Right kidney (tissue), 1 donor: ENCODE results near the gene ARFGAP1.

Experiments
- DNase-seq: peaks from one replicate; pipeline ENCODE4 v3.0.0-alpha.2; 2016

Gene ARFGAP1

DNA sequence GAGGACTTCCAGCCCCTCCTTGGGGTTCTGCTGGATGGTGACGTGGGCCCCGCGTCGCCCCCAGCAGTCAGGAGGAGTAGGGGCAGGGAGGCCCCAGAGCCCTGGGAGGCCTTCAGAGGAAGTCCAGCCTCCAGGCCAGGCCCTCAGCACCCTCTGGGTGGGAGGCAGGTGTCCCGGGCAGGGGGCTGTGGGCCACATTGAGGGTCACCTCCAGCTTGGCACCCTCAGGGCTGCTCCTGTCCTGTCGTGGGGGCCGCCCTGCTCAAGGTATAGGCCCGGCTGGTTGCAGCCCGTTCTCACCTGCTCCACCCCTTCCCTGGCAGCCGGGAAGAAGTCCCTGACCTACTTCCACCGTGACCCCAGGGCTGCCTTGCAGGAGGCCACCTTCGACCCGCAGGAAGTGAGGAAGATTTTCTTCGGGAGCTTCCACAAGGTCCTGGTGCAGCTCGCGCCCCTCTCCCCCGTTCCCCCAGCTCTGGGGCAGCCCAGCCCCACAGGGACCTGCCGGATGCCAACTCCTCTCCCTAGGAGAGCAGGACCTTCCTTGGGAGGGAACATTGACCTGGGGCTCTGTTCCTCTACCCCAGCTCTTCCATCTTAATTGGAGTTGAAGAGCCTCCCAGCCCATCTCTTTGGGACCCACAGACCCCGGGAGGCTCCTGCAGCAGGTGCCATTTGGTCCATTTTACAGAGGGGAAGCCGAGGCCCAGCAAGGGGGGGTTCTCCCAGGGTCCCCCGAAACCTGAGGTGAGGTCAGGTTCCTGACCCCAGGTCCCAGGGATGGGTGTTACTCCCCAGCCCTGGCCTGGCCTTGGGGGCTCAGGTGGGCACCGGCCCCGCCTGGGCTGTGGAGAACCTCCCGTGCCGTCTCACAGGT lies 46.8 kb downstream of the ARFGAP1 start:
- DNase-seq = no peak

- no peak for DNase-seq
These were observed 47.5 kb downstream of the ARFGAP1 start for GRCh38 chr20:63320041-63320511.

- DNase-seq = no peak
These were observed 48.1 kb downstream of the ARFGAP1 start for GRCh38 chr20:63320616-63321147.

- DNase-seq = no peak
These were observed 48.7 kb downstream of the ARFGAP1 start for GRCh38 chr20:63321148-63321831.

- no peak for DNase-seq
These were observed 49.7 kb downstream of the ARFGAP1 start for GRCh38 chr20:63322146-63322932.

GRCh38 chr20:63322933-63323273 lies 50.3 kb downstream of the ARFGAP1 start:
- peak; percentile 36 for DNase-seq

DNA sequence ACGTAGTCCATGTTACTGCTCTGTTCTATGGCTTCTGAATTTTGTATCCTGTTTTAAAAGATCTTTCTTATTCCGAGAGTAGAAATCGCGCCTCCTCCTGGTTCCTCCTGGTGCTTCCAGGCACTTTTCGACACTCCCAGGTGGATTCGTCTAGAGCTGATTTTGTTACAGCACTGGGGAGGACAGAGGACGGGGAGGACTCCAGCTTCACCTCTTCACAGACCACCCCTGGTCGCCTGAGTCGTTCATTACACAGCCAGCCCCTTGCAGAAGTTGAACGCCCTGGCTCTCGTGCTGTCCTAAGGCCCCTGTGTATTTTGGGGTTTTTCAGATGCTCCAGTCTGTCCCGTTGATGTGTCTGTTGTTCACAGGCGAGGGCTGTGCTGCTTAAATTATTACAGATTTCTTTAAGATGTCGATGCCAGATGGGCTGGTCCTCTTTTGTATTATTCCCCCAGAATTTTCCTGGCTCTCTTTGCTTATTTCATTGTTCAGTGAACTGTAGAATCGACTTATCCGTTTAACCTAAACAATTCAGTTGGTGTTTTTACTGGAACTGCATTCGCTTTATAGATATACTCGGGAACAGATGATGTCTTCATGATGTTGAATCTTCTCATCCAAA lies 50.9 kb downstream of the ARFGAP1 start:
- no peak for DNase-seq

- DNase-seq = no peak
These were observed 52.4 kb downstream of the ARFGAP1 start for GRCh38 chr20:63325021-63325471.

GRCh38 chr20:63325554-63326313 lies 53.1 kb downstream of the ARFGAP1 start:
- no peak for DNase-seq

DNA sequence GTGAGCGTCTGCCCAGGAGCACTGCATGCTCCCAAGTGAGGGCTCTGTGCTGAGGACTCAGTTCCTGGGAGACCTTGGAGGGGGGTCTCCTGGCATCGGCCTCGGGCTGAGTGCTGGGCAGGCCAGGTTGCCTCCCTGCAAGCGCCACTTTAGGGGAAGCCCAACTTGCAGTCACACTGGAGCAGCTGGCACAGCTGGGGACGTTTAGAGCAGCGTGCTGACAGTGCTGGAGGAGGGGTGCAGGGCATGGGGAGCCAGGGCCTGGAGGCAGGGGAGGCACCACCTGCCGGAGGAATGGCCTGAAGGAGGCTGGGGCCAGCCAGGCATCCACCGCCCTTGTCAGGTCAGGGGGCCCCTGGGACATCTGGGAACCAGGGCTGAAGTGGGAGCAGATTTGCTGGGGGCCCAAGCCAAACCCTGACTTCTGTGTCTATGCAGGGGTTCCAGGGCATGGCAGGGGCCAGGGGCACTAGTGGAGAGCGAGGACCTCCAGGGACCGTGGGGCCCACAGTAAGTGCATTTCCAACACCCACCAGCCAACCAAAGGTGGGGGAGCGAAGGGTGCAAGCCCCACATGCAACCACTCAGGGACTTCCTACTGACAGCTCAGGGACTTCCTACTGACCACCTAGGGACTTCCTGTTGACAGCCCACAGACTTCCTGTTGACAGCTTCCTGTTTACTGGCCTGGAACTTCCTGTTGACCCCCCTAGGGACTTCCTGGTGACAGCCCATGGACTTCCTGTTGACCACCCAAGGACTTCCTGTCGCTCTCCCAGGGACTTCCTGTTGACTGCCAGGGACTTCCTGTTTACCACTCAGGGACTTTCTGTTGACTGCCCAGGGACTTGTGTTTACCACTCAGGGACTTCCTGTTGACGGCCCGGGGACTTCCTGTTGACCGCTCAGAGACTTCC lies 54.0 kb downstream of the ARFGAP1 start:
- no peak for DNase-seq

DNA sequence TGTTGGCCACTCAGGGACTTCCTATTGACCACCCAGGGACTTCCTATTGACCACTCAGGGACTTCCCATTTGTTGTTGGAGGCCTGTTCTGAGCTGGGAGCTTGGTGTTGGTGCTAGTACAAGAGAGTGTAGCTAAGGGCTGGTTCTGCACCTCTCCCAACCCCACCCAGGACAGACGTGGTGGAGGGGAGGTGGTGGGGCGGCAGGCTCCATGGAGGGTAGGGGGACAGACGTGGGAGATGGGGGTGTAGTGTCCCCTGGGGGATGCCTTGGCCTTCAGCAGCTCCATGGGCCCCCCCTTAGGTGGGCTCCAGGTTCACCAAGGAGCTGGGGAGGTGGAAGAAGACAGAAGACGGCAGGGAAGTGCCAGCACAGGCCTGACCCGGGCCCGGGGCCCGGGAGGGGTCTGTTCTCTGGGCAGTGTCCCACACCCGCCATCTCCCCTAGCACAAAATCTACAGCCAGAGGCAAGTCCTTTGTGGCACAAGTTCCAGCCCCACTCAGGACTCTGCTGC lies 54.7 kb downstream of the ARFGAP1 start:
- DNase-seq = no peak

DNA sequence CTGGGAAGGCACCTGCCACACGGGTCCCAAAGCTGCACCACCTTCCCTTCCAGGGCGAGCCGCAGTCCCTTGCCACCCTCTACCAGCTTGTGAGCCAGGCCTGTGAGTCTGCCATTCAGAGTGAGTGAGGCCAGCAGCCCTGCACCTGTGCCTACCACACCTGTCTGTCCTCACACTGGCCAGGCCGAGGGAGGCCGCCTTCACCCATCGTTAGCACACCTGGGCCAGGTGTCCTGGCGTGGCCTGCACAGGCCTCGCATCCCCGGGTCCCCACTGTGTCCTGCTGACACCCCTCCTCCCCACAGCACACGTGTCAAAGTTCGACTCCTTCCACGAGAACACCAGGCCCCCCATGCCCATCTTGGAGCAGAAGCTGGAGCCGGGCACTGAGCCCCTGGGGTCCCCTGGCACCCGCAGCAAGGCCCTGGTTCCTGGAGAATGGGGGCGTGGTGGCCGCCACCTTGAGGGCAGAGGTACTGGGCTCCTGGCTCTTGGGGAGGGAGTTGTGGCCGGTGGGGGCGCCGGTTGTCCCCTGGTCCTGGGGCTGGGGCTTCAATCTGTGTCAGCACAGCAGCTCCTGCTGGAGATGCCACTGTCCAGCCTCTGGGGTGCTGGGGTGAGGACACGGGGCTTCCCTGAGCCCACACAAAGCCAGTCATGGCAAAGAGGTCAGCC lies 55.5 kb downstream of the ARFGAP1 start:
- DNase-seq = no peak

DNA sequence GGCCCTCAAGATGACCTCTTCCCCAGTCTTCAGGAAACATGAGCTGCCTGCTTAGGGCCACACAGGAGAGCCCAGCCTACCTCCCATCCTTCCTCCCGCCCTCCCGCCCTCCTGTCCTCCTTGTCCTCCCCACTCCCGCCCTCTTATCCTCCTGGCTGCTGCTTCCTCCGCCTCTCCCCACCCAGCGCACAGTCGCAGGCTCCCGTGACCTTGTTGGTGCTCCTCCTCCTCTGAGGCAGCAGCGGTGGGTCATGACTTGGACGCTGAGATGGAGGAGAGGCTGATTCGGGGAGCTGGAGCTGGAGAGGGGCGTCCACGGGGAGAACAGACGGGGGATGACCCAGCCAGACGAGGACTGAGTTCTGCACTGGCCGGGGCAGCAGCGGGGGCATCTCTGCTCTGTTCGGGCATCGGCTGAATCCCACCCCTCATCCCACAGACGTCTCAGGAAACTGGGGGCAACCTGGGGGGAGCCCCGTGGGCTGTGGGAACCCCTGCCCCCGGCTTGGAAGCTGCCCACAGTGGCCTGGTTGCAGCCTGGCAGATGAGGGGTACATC lies 56.2 kb downstream of the ARFGAP1 start:
- no peak for DNase-seq

GRCh38 chr20:63329331-63330083 lies 56.9 kb downstream of the ARFGAP1 start:
- DNase-seq = no peak

- peak; percentile 32 for DNase-seq
These were observed 57.6 kb downstream of the ARFGAP1 start for GRCh38 chr20:63330084-63330760.

DNA sequence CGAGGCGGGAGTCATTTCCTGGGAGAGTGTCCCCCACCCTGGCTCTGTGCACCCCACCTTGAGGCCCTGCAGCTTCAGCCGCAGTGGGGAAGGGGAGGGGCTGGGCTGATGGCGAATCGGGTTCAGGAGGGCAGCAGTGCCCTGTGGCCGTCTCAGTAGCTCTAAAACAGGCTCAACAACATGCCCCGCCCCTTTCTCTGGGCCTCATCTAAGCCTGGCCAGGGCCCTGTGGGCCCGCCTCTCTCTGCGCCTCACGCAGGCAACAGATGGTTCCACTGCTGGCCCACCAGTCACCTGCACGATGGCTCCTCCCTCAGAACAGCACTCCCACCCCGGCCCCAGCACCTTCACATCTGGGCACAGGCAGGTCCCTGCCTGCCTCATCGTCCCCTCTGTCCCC lies 58.3 kb downstream of the ARFGAP1 start:
- DNase-seq = peak; percentile 50

GRCh38 chr20:63331741-63332400 lies 59.3 kb downstream of the ARFGAP1 start:
- DNase-seq = no peak
